HCT116 (cell line): ENCODE results near the gene TFG. TPM values are rescaled to one million over a fixed set of nuclear protein-coding genes. Genes with fewer than 3 reads are reported as not detected.

Source experiments
- ATAC-seq: fragments of 200-7000 bp; cut with Tn5 transposase; 2 replicates; pipeline ENCODE4 v1.9.1; 2020; ENCODE audit warnings: mild to moderate bottlenecking, moderate library complexity
- BruUV-seq: library from RNA; stranded (reverse); fragments of 400-500 nt; replicated peaks from 2 replicates; lab custom pipeline; 2021; lab: Mats Ljungman, UMichigan
- CTCF ChIA-PET: fragments of 300-600 bp; sonication (Branson Sonifier 250); formaldehyde crosslinking; loops from one replicate; lab custom pipeline; 2021; ENCODE audit warnings: antibody characterized with exemption; lab: Charles Lee
- POLR2A ChIA-PET: fragments of 300-600, 350-600 bp; sonication (Branson Sonifier 250); formaldehyde crosslinking; loops from one replicate; lab custom pipeline; 2021; ENCODE audit warnings: antibody characterized with exemption; lab: Charles Lee
- RAD21 ChIA-PET, 2 experiments: fragments of 300-600 bp; sonication (Branson Sonifier 250); formaldehyde crosslinking; loops; one replicate each; lab custom pipeline; 2023; ENCODE audit warnings: low total read pairs in 2 of 2; ENCODE audit not compliant: uncharacterized antibody in 2 of 2, unreplicated experiment in 2 of 2, low non-redundant PET in 1 of 2; lab: Charles Lee
- DNase-seq: peaks from one replicate; pipeline ENCODE4 v3.0.0-alpha.2; 2010; ENCODE audit warnings: low read depth, low spot score
- H2AFZ ChIP-seq: fragments of 200-600 bp; shearing (Covaris generic), sonication (generic); 2 replicates; pipeline ENCODE4 v1.6.1; 2017; ENCODE audit warnings: low read depth, mixed run types, mixed read lengths, antibody characterized with exemption, low read length; ENCODE audit not compliant: poor library complexity, severe bottlenecking
- H3K27ac ChIP-seq: 2 replicates; pipeline ENCODE4 v1.5.1; 2012; ENCODE audit warnings: low read depth, low read length
- H3K27me3 ChIP-seq: fragments of 200-600 bp; sonication (generic); 2 replicates; pipeline ENCODE4 v1.6.1; 2016; ENCODE audit warnings: mixed run types, low read length, mixed read lengths; ENCODE audit not compliant: insufficient read depth
- H3K36me3 ChIP-seq, 2 experiments: fragments of 200-500 bp in 1 of 2; fragments of 200-600 bp in 1 of 2; sonication (Bioruptor generic) in 1 of 2; sonication (generic) in 1 of 2; 2 replicates each; pipeline versions ENCODE4 v1.5.1 to v1.6.1; 2014 to 2016; ENCODE audit warnings: low read length in 2 of 2, inconsistent platforms in 1 of 2, mixed read lengths in 1 of 2, mixed run types in 1 of 2; ENCODE audit not compliant: insufficient read depth in 2 of 2, control insufficient read depth in 1 of 2
- H3K4me1 ChIP-seq, 2 experiments: fragments of 200-600 bp in 1 of 2; sonication (generic) in 1 of 2; 2 replicates each; pipeline versions ENCODE4 v1.5.1 to v1.6.1; 2012 to 2017; ENCODE audit warnings: low read length in 2 of 2, inconsistent platforms in 1 of 2, mild to moderate bottlenecking in 1 of 2, mixed read lengths in 1 of 2, mixed run types in 1 of 2, moderate library complexity in 1 of 2; ENCODE audit not compliant: insufficient read depth in 2 of 2, control insufficient read depth in 1 of 2
- H3K4me2 ChIP-seq: fragments of 200-600 bp; sonication (generic); 2 replicates; pipeline ENCODE4 v1.6.1; 2017; ENCODE audit warnings: mixed run types, low read length, mixed read lengths
- H3K4me3 ChIP-seq, 2 experiments: fragments of 200-600 bp in 1 of 2; sonication (generic) in 1 of 2; replicated peaks in 1 of 2; 2 replicates each; pipeline ENCODE4 v1.5.1; 2011 to 2016; ENCODE audit warnings: low read length in 2 of 2, control low read depth in 1 of 2, low read depth in 1 of 2, mild to moderate bottlenecking in 1 of 2, mixed read lengths in 1 of 2, mixed run types in 1 of 2
- H3K79me2 ChIP-seq: fragments of 200-600 bp; sonication (generic); 2 replicates; pipeline ENCODE4 v1.6.1; 2017; ENCODE audit warnings: mild to moderate bottlenecking, mixed run types, low read length, moderate library complexity, mixed read lengths; ENCODE audit not compliant: insufficient read depth
- H3K9ac ChIP-seq: fragments of 200-600 bp; sonication (generic); 2 replicates; pipeline ENCODE4 v1.6.1; 2016; ENCODE audit warnings: low read length, mixed read lengths
- H3K9me2 ChIP-seq: fragments of 200-600 bp; sonication (generic), shearing (Covaris generic); 2 replicates; pipeline ENCODE4 v1.6.1; 2017; ENCODE audit warnings: mixed run types, mild to moderate bottlenecking, moderate library complexity; ENCODE audit not compliant: insufficient read depth
- H3K9me3 ChIP-seq, 2 experiments: fragments of 200-500 bp in 1 of 2; fragments of 200-600 bp in 1 of 2; sonication (Bioruptor generic) in 1 of 2; sonication (generic) in 1 of 2; 2 replicates each; pipeline ENCODE4 v1.6.1; 2014 to 2017; ENCODE audit warnings: low read length in 2 of 2, mixed read lengths in 2 of 2, inconsistent platforms in 1 of 2, low read depth in 1 of 2, mild to moderate bottlenecking in 1 of 2, mixed run types in 1 of 2, moderate library complexity in 1 of 2; ENCODE audit not compliant: control insufficient read depth in 1 of 2, insufficient read depth in 1 of 2
- H4K20me1 ChIP-seq: fragments of 200-600 bp; sonication (generic), shearing (Covaris generic); 2 replicates; pipeline ENCODE4 v1.6.1; 2017; ENCODE audit warnings: mixed run types, mild to moderate bottlenecking, moderate library complexity; ENCODE audit not compliant: insufficient read depth
- ATF3 ChIP-seq: IDR thresholded peaks from 2 replicates; pipeline ENCODE4 v1.6.1; 2012
- CBX3 ChIP-seq: IDR thresholded peaks from 2 replicates; pipeline ENCODE4 v1.6.1; 2012; ENCODE audit warnings: low read depth
- CEBPB ChIP-seq: IDR thresholded peaks from 2 replicates; pipeline ENCODE4 v1.6.1; 2012; ENCODE audit warnings: low read depth
- CTCF ChIP-seq, 3 experiments: fragments of 200-600 bp in 1 of 3; sonication (generic) in 1 of 3; IDR thresholded peaks in 2 of 3; conservative IDR thresholded peaks in 1 of 3; 2 replicates each; pipeline ENCODE4 v1.5.1; 2012 to 2017; ENCODE audit warnings: low read depth in 2 of 3, low read length in 2 of 3, antibody characterized with exemption in 1 of 3, borderline replicate concordance in 1 of 3, control low read depth in 1 of 3, mild to moderate bottlenecking in 1 of 3, mixed read lengths in 1 of 3, mixed run types in 1 of 3, moderate library complexity in 1 of 3; ENCODE audit not compliant: insufficient read depth in 1 of 3
- ELF1 ChIP-seq: IDR thresholded peaks from 2 replicates; pipeline ENCODE4 v1.6.1; 2012; ENCODE audit warnings: low read depth, borderline replicate concordance
- EZH2phosphoT487 ChIP-seq: fragments of 200-600 bp; IDR thresholded peaks from 2 replicates; pipeline ENCODE4 v1.6.1; 2018; ENCODE audit warnings: antibody characterized with exemption, borderline replicate concordance
- MAX ChIP-seq: IDR thresholded peaks from 2 replicates; pipeline ENCODE4 v1.6.1; 2012
- YY1 ChIP-seq: IDR thresholded peaks from 2 replicates; pipeline ENCODE4 v1.6.1; 2011; ENCODE audit warnings: low read length, low read depth, moderate library complexity, mild to moderate bottlenecking; ENCODE audit not compliant: insufficient replicate concordance; ENCODE audit errors: extremely low read depth
- ZBTB33 ChIP-seq: IDR thresholded peaks from 2 replicates; pipeline ENCODE4 v1.6.1; 2011; ENCODE audit warnings: mild to moderate bottlenecking, low read length, moderate library complexity; ENCODE audit not compliant: insufficient replicate concordance; ENCODE audit errors: extremely low read depth
- intact Hi-C: fragments of 100-400 bp; cut with micrococcal nuclease; formaldehyde crosslinking; loops from 2 replicates; pipeline ENCODE4 v1.10.0; 2022
- total RNA-seq: library from RNA; stranded (reverse); gene quantifications from one replicate; pipeline ENCODE4 v1.2.1, GENCODE V29; 2021; ENCODE audit not compliant: unreplicated experiment

TFG gene
- total RNA-seq, 1 experiment from 2014 or later = 99.1 TPM

GRCh38 chr3:100710261-100710968 lies 1.1 kb downstream of the TFG start:
- Histone ChIP-seq H3K36me3 (peaks cover 12 to 21% of the 10 kb centered on the region in 2 experiments), H3K27me3 (no peaks in the 10 kb centered on the region), H3K9ac (peak overlapping the region; percentile 81), H3K4me2 (peak overlapping the region; percentile 79), H3K9me2 (no peaks in the 10 kb centered on the region), H3K4me3 (peak overlapping the region; percentile 78 to 92), H4K20me1 (peaks cover 33% of the 10 kb centered on the region; the same call in 1 of the 2 replicates), H3K27ac (peak overlapping the region; percentile 74)
- peak; percentile 39 for ATAC-seq
- RAD21 ChIA-PET = interaction anchor here in 1 of 2 experiments (1.0 kb wide), 1 partner anchor 108 kb away, joined by 3 read pairs; no protein-coding TSS in a partner anchor
- TF ChIP-seq ATF3 = no peak
- peak; percentile 25 for TF ChIP-seq YY1
- TF ChIP-seq CBX3 = no peak
- no peak for TF ChIP-seq EZH2phosphoT487
- no peak for TF ChIP-seq CEBPB
- TF ChIP-seq MAX = no peak; the same call in 1 of the 2 replicates
- no peak for TF ChIP-seq ELF1
- TF ChIP-seq CTCF (IDR thresholded peaks at IDR 0.05 in 2 of 3, conservative IDR thresholded peaks at IDR 0.05 in 1 of 3; ENCODE audit: borderline replicate concordance in 1 of 3, insufficient read depth in 1 of 3, low read depth in 2 of 3, low read length in 2 of 3) = peak in 2 of 3 experiments; percentile 32 to 45; a peak in 4 of 6 replicates
- TF ChIP-seq ZBTB33 = no peak
- TF ChIP-seq, all 23 proteins: peak for 2
- Histone ChIP-seq H2AFZ (no peak overlapping the region), H3K4me1 (peaks cover 5 to 17% of the 10 kb centered on the region in 2 experiments; a peak in 3 of 4 replicates), H3K9me3 (no peaks in the 10 kb centered on the region), H3K79me2 (peaks cover 57% of the 10 kb centered on the region)
- no TSS peak for BruUV-seq
- DNase-seq = peak; percentile 31
- intact Hi-C loops = loop anchor here (10.0 kb wide), 1 partner anchor 396 kb away; no protein-coding TSS in a partner anchor
- ChIA-PET POLR2A (interaction anchor here (0.7 to 1.7 kb wide), 3 partner anchors 43 to 254 kb away, joined by 3 to 5 read pairs (median 3); no protein-coding TSS in a partner anchor), CTCF (interaction anchor here (0.8 to 2.0 kb wide), 6 partner anchors 28 to 486 kb away, joined by 3 to 8 read pairs (median 4); no protein-coding TSS in a partner anchor)
